ENCODE data around the gene TMED10. TPM values are rescaled to one million over a fixed set of nuclear protein-coding genes. Genes with fewer than 3 reads are reported as not detected.

TMED10 gene
- total RNA-seq, 1 donor from 2014 or later: 130 TPM

DNA sequence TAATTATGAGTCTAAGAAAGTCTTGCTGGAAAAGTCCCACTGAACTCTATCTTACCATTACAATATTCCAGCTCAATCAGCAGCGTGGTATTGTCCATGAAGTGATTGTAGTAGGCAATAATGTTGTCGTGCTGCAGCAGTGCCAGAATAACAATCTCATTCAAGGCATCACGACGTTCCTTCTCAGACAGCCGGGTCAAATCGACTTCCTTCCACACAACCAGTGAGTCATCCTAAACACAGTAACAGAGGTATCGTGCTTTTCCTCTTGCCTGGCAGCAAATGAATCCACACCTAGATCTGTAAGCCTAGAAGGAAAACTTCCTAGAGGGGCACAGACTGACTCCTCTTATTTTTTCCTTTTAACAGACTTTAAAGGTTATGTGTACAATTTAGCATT lies 52.4 kb downstream of the TMED10 start:
- no peak for DNase-seq
- peak overlapping the region; percentile 15 for H3K27ac Mint-ChIP-seq
- TF ChIP-seq, protein P1, sequence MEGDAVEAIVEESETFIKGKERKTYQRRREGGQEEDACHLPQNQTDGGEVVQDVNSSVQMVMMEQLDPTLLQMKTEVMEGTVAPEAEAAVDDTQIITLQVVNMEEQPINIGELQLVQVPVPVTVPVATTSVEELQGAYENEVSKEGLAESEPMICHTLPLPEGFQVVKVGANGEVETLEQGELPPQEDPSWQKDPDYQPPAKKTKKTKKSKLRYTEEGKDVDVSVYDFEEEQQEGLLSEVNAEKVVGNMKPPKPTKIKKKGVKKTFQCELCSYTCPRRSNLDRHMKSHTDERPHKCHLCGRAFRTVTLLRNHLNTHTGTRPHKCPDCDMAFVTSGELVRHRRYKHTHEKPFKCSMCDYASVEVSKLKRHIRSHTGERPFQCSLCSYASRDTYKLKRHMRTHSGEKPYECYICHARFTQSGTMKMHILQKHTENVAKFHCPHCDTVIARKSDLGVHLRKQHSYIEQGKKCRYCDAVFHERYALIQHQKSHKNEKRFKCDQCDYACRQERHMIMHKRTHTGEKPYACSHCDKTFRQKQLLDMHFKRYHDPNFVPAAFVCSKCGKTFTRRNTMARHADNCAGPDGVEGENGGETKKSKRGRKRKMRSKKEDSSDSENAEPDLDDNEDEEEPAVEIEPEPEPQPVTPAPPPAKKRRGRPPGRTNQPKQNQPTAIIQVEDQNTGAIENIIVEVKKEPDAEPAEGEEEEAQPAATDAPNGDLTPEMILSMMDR (IDR thresholded peaks at IDR 0.05): no peak
- H3K4me1 Mint-ChIP-seq: peaks cover 38% of the 10 kb centered on the region
- intact Hi-C loops (cut with micrococcal nuclease): no loop called here
- no peak for ATAC-seq (ENCODE audit: low read depth)
- no peaks in the 10 kb centered on the region for H3K27me3 Mint-ChIP-seq
- peaks cover 45% of the 10 kb centered on the region for H3K36me3 Mint-ChIP-seq (ENCODE audit: low read depth)
- ChIA-PET CTCF (interaction anchor here (0.8 kb wide), 1 partner anchor 533 kb away, joined by 3 read pairs; no protein-coding TSS in a partner anchor), POLR2A (interaction anchor here (0.6 to 0.7 kb wide), 2 partner anchors 73 to 199 kb away, joined by 3 read pairs; no protein-coding TSS in a partner anchor)
- H3K9me3 Mint-ChIP-seq: no peaks in the 10 kb centered on the region
- H3K4me3 Mint-ChIP-seq: no peak overlapping the region

DNA sequence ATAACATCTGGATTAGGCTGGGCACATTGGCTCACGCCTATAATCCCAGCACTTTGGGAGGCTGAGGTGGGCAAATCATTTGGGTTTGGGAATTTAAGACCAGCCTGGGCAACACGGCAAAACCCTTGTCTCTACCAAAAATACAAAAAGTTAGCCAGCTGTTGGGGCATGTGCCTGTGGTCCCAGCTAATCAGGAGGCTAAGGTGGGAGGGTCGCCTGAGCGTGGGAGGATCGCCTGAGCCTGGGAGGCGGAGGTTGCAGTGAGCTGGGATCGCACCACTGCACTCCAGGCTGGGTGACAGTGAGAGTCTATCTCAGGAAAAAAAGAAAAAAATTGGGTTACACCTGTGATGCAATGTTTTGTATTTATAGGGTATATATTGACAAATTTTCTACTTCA lies 54.9 kb downstream of the TMED10 start:
- peaks cover 60% of the 10 kb centered on the region for H3K36me3 Mint-ChIP-seq (ENCODE audit: low read depth)
- no peak overlapping the region for H3K4me3 Mint-ChIP-seq
- no peak for DNase-seq
- no peak for ATAC-seq (ENCODE audit: low read depth)
- H3K4me1 Mint-ChIP-seq: peaks cover 26% of the 10 kb centered on the region
- no peaks in the 10 kb centered on the region for H3K27me3 Mint-ChIP-seq
- no peaks in the 10 kb centered on the region for H3K9me3 Mint-ChIP-seq
- CTCF ChIA-PET: no interaction called here
- intact Hi-C loops (cut with micrococcal nuclease): no loop called here
- TF ChIP-seq, protein P1 (IDR thresholded peaks at IDR 0.05): no peak
- POLR2A ChIA-PET: interaction anchor here (0.5 kb wide), 1 partner anchor 376 kb away, joined by 3 read pairs; no protein-coding TSS in a partner anchor
- H3K27ac Mint-ChIP-seq: no peak overlapping the region

DNA sequence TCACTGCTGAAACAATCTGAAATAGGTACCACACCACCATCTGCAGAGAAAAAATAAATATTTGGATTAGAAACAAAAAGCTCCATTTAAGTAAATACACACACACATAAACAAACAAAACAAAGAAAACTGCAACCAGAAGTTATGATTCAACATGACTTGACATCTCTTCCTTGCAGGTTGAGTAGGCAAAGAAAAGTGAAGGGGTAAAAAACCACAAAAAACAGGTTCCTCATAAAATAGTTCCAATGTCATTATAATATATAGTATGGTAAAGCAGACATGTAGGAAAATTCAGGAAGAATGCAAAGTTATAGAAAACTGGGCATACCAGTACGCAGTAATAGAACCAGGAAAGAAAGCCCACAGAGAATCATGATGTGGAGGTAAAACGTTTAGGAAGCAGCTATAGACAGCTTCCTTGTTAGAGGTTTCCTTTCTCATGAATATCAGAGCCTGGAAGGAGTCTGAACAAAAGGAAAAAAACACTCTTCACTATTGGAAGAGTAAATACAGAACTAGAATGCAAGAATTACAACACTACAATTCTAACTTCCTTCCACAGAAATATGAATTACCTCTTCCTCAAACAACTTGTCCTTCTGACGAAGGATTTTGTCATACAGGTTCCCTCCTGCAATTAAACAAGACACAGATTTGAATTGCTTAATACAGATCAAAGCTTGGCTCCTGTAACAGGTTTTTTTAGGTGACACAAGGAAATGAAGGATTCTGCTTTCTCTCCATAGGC lies 55.7 kb downstream of the TMED10 start:
- DNase-seq (no peak), ATAC-seq (ENCODE audit: low read depth) (no peak)
- TF ChIP-seq, protein P1 (IDR thresholded peaks at IDR 0.05): no peak
- Mint-ChIP-seq H3K27ac (no peak overlapping the region), H3K4me3 (no peak overlapping the region), H3K36me3 (ENCODE audit: low read depth) (peaks cover 63% of the 10 kb centered on the region), H3K27me3 (no peaks in the 10 kb centered on the region), H3K4me1 (peaks cover 18% of the 10 kb centered on the region), H3K9me3 (no peaks in the 10 kb centered on the region)
- ChIA-PET CTCF (interaction anchor here (1.1 to 1.6 kb wide), 2 partner anchors 11 to 215 kb away, joined by 3 to 4 read pairs; no protein-coding TSS in a partner anchor), POLR2A (no interaction called here)
- intact Hi-C loops (cut with micrococcal nuclease): no loop called here

DNA sequence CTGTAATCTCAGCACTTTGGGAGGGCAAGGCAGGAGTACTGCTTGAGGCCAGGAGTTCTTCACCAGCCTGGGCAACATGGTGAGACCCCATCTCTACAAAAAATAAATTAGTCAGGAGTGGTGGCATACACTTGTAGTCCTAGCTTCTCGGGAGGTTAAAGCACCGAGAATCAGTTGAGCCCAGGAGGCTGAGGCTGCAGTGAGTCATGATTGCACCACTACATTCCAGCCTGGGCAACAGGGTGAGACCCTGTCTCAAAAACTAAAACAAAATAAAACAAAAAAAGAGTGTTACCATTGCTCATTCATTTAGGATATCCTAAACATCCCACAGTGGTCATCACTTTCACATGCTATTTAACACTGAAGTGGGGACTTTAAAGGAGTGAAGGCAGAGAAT lies 57.4 kb downstream of the TMED10 start:
- no peak overlapping the region for H3K27ac Mint-ChIP-seq
- peaks cover 4% of the 10 kb centered on the region for H3K4me1 Mint-ChIP-seq
- no peak overlapping the region for H3K4me3 Mint-ChIP-seq
- H3K36me3 Mint-ChIP-seq (ENCODE audit: low read depth): peaks cover 71% of the 10 kb centered on the region
- CTCF ChIA-PET: interaction anchor here (1.1 to 1.6 kb wide), 2 partner anchors 13 to 214 kb away, joined by 3 to 4 read pairs; no protein-coding TSS in a partner anchor
- no peak for ATAC-seq (ENCODE audit: low read depth)
- no peak for DNase-seq
- no peaks in the 10 kb centered on the region for H3K9me3 Mint-ChIP-seq
- POLR2A ChIA-PET: no interaction called here
- intact Hi-C loops (cut with micrococcal nuclease): no loop called here
- TF ChIP-seq, protein P1 (IDR thresholded peaks at IDR 0.05): no peak
- no peaks in the 10 kb centered on the region for H3K27me3 Mint-ChIP-seq

DNA sequence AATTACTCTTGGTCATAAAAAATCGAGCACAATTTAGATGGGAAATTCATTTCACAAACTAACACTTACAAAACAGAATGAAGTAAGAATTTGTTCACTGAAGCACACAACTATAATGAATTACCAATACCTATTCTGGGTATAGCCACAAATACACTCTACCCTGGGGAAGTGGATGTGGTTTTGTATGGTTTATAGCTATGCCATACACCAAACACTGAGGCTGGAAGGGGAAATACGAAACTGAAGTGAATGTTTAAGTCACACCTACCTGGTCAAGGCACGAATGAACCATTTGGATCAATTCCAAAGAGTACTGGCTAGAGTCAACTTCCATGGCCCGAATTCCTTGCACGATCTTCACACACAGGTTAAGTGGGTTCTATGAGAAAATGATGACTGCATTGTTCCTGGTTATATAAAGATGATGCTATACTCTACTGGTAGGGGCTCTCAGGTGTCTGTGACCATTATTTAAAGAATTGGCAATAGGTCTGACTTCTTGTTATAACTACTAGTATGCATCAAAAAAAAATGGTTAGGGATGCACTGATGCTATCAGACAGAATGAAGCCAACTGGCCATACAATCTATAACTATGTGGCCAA lies 62.4 kb downstream of the TMED10 start:
- H3K9me3 Mint-ChIP-seq: no peaks in the 10 kb centered on the region
- POLR2A ChIA-PET: interaction anchor here (1.0 kb wide), 1 partner anchor 13 kb away, joined by 3 read pairs; the partner anchor contains the start of gene NEK9
- H3K27me3 Mint-ChIP-seq: no peaks in the 10 kb centered on the region
- DNase-seq (no peak), ATAC-seq (ENCODE audit: low read depth) (no peak)
- TF ChIP-seq, protein P1 (IDR thresholded peaks at IDR 0.05): no peak
- no peak overlapping the region for H3K4me3 Mint-ChIP-seq
- intact Hi-C loops (cut with micrococcal nuclease): no loop called here
- H3K27ac Mint-ChIP-seq: no peak overlapping the region
- no peaks in the 10 kb centered on the region for H3K4me1 Mint-ChIP-seq
- CTCF ChIA-PET: no interaction called here
- H3K36me3 Mint-ChIP-seq (ENCODE audit: low read depth): peaks cover 88% of the 10 kb centered on the region

All from activated B cell treated with CpG ODN at 0.5 μM for 24 hours (primary cell).